ENCODE data around the gene PHF14. TPM values are rescaled to one million over a fixed set of nuclear protein-coding genes. Genes with fewer than 3 reads are reported as not detected.

Gene PHF14
- total RNA-seq, 2 experiments from 2014 or later: 30.1 to 34.2 TPM

DNA sequence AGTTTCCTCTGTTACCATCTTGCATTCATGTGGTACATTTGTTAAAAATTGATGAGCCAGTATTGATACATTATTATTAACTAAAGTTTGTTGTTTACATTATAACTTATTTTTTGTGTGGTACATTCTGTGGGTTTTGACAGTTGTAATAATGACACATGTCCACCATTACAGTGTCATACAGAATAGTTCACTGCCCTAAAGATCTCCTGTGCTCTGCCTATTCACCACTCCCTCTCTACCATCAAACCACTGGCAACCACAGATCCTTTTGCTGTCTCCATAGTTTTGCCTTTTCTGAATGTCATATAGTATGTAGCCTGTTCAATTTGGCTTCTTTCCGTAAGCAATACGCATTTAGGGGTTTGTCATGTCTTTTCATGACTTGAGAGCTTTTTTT is 156.9 kb downstream of the PHF14 start:
- Mint-ChIP-seq H3K27me3 (no peaks in the 10 kb centered on the region), H3K4me1 (peaks cover 29% of the 10 kb centered on the region), H3K36me3 (ENCODE audit: low read depth) (peaks cover 16% of the 10 kb centered on the region), H3K9me3 (peaks cover 2% of the 10 kb centered on the region), H3K27ac (no peak overlapping the region), H3K4me3 (no peak overlapping the region)
- ChIA-PET CTCF (no interaction called here), POLR2A (no interaction called here)
- DNase-seq: no peak

DNA sequence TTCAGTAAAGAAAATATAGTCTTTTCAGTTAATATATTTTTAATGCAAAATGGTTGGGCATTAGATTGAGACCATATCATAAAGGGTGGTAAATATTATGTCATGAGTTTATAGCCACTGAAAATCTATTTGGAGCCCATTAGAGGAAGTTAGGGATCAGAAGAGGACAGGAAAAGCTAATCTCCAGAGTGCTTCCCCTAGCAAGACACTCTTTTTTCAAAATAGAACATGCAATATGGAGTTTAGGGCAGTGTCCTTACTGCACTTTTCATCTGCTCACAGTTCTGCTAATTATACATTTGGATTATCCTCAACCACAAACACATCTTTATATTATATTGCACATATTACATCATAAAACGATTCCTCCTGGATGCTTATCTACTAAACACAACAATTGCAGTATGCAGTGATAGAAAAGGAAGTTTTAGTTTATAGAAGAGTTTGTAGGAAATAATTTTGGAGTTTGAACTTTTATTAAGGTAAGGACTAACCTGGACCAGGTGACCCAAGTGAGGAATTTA is 159.8 kb downstream of the PHF14 start:
- POLR2A ChIA-PET: no interaction called here
- Mint-ChIP-seq H3K4me3 (no peak overlapping the region), H3K9me3 (peaks cover 2% of the 10 kb centered on the region), H3K36me3 (ENCODE audit: low read depth) (peaks cover 15% of the 10 kb centered on the region), H3K27me3 (no peaks in the 10 kb centered on the region), H3K27ac (no peak overlapping the region), H3K4me1 (peaks cover 9% of the 10 kb centered on the region)
- DNase-seq: no peak
- CTCF ChIA-PET: no interaction called here

DNA sequence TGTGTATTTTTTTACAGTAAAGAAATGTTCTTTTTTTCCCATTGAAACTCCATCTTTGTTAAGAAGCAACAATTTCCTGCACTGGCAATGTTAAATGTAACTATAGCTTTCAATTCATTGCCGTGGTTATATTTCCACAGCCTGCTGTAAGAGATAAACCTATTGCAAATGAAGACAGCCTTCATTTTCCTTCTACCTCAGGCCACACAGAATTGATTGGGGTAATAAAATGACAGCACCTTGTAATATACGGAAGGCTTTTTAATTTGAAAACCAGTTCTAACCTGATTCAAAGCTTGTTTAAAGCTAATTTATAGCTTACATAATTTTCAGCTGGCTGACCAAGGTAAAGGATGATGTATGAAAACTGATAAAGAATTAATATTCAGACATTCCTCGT is 161.9 kb downstream of the PHF14 start:
- peaks cover 2% of the 10 kb centered on the region for H3K9me3 Mint-ChIP-seq
- ChIA-PET POLR2A (no interaction called here), CTCF (no interaction called here)
- no peak for DNase-seq
- no peak overlapping the region for H3K27ac Mint-ChIP-seq
- no peaks in the 10 kb centered on the region for H3K27me3 Mint-ChIP-seq
- peaks cover 4% of the 10 kb centered on the region for H3K4me1 Mint-ChIP-seq
- H3K4me3 Mint-ChIP-seq: no peak overlapping the region
- H3K36me3 Mint-ChIP-seq (ENCODE audit: low read depth): peaks cover 12% of the 10 kb centered on the region

DNA sequence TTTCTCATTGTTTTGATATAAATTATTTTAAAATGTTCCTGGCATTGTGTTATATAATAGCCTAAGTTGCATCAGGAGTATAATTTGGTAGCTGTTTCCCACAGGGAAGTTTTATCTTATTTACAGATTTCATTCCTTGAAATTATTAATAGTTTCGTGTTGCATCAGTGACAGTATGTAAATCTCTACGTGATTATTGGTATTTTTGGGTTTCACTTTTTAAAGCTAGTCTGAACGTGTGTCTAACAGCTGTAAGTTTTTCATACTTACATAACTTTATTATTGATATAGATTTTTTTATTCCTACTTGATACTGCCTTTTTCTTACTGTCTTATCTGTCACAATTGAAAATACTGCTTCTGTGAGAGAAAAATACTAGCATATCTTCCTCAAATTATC is 167.9 kb downstream of the PHF14 start:
- no peak overlapping the region for H3K4me3 Mint-ChIP-seq
- no peaks in the 10 kb centered on the region for H3K4me1 Mint-ChIP-seq
- no peak overlapping the region for H3K27ac Mint-ChIP-seq
- peaks cover 3% of the 10 kb centered on the region for H3K36me3 Mint-ChIP-seq (ENCODE audit: low read depth)
- no peaks in the 10 kb centered on the region for H3K9me3 Mint-ChIP-seq
- no peaks in the 10 kb centered on the region for H3K27me3 Mint-ChIP-seq
- ChIA-PET POLR2A (no interaction called here), CTCF (no interaction called here)
- no peak for DNase-seq

DNA sequence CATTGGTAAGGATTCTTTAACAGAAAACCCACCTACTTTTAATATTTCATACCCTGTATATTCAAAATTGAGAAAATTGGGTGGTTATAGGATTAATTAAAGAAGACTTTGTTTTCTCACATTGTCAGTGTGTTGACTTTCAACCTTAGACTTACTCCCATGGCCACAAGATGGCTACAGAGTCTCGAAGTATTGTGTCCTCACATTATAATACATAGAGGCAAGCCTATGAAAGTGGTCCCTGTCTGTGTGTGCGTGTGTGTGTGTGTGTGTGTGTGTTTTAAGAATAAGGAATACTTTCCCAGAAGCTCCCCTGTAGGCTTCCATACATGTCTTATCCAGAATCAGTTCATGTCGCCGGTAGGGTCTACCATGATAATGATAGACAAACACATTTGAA is 180.0 kb downstream of the PHF14 start:
- no peak for DNase-seq
- Mint-ChIP-seq H3K27ac (no peak overlapping the region), H3K4me3 (no peak overlapping the region), H3K4me1 (no peaks in the 10 kb centered on the region), H3K9me3 (no peaks in the 10 kb centered on the region), H3K36me3 (ENCODE audit: low read depth) (peaks cover 2% of the 10 kb centered on the region), H3K27me3 (no peaks in the 10 kb centered on the region)
- CTCF ChIA-PET: no interaction called here
- POLR2A ChIA-PET: no interaction called here

DNA sequence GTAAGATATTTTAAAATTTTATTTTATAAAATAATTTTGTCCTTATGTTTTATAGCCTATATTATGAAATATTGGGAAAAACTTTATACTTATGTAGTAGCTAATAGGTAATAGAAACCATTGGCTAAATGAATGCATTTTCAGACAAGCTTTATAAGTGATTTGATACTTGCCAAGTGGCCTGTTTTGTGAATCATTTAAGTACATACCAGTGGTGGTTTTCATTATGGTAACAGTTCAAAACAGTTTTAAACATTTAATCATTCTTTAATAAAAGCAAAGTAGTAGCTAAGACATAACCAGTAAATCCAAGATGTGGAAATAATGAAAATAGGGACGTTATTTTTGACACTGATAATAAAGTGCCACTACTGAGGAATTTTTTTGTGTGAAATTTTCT is 182.2 kb downstream of the PHF14 start:
- Mint-ChIP-seq H3K4me3 (no peak overlapping the region), H3K27ac (no peak overlapping the region), H3K4me1 (no peaks in the 10 kb centered on the region), H3K27me3 (no peaks in the 10 kb centered on the region), H3K9me3 (no peaks in the 10 kb centered on the region), H3K36me3 (ENCODE audit: low read depth) (peaks cover 2% of the 10 kb centered on the region)
- DNase-seq: no peak
- ChIA-PET POLR2A (no interaction called here), CTCF (no interaction called here)

DNA sequence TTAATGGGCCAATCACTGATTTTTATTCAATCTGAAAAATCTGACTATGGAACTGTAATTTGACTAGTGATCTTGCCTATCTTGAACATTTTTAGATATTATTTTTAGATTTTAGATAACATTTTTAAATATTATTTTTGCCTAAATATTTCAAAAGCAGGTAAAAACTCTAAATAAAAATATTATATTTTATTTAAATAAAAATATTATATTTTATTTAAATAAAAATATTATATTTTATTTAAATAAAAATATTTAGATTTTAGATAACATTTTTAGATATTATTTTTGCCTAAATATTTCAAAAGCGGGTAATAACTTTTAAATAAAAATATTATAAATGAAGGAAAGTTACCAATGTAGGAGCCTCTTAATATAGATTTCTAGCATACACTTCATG is 187.8 kb downstream of the PHF14 start:
- POLR2A ChIA-PET: no interaction called here
- no peak for DNase-seq
- H3K36me3 Mint-ChIP-seq (ENCODE audit: low read depth): peaks cover 2% of the 10 kb centered on the region
- H3K4me3 Mint-ChIP-seq: no peak overlapping the region
- no peaks in the 10 kb centered on the region for H3K4me1 Mint-ChIP-seq
- no peak overlapping the region for H3K27ac Mint-ChIP-seq
- H3K9me3 Mint-ChIP-seq: no peaks in the 10 kb centered on the region
- CTCF ChIA-PET: no interaction called here
- H3K27me3 Mint-ChIP-seq: no peaks in the 10 kb centered on the region

DNA sequence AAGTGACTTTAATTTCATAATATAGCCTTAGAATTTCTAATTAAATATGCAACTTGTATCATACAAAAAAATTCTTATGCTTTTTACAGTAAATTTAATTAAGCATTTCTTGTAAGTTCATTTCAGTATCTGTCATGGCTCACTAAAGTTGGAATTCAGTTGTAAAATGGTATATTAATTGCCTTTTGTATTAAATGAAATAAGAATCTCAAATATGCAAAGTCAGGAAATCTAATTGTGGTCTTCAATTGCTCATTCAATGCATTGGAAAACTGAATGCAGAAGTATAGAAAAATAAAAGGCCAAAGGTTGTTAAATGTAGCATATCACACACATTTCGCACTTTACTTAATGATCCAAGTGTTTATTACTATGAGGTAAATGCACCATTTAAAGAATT is 189.5 kb downstream of the PHF14 start:
- Mint-ChIP-seq H3K36me3 (ENCODE audit: low read depth) (no peaks in the 10 kb centered on the region), H3K4me1 (no peaks in the 10 kb centered on the region), H3K27me3 (no peaks in the 10 kb centered on the region), H3K27ac (no peak overlapping the region), H3K4me3 (no peak overlapping the region), H3K9me3 (no peaks in the 10 kb centered on the region)
- no peak for DNase-seq
- POLR2A ChIA-PET: no interaction called here
- CTCF ChIA-PET: no interaction called here

DNA sequence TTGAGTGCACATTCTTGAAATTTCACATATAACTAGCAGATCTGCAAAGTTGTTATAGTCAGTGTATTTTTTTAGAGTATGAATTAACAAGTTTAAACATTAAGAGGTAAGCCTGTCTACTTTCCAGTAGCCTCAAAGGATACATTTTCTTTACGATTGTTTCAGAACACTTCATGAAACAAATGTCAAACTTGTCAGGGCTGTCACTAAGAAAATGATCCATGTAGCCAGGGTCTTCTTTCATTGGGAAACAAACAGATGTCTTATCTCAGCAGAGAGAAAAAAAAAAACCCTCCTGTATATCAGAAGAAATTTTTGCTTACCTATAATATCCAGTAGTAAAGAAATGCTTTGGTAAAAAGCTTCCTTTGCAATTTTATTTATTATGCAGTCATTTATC is 192.4 kb downstream of the PHF14 start:
- Mint-ChIP-seq H3K27me3 (no peaks in the 10 kb centered on the region), H3K36me3 (ENCODE audit: low read depth) (no peaks in the 10 kb centered on the region), H3K4me3 (no peak overlapping the region), H3K27ac (no peak overlapping the region), H3K4me1 (no peaks in the 10 kb centered on the region), H3K9me3 (no peaks in the 10 kb centered on the region)
- no peak for DNase-seq
- ChIA-PET POLR2A (no interaction called here), CTCF (no interaction called here)

DNA sequence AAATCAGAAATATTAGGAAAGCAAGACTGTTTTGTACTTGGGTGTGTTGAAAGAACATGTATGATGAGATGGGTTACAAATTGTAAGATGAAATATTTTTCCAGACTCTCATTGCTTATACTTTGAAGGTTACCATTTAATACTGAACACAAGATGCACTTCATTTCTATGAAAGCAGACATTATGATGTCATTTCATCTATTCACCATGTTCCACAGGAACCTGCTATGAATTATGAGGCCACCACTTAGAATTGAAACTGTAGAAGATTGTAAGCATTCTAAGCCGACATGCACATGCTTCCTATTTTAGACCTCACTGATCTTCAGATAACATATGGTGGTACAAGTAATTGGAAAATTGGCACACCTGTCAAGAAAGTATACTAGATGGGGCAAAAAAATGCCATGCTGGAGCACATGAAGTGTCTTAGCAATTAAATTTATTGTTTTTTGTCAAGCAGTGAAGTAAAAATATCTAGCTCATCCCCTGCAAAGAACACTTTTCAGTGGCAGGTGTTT is 195.0 kb downstream of the PHF14 start:
- no peaks in the 10 kb centered on the region for H3K4me1 Mint-ChIP-seq
- H3K4me3 Mint-ChIP-seq: no peak overlapping the region
- no peaks in the 10 kb centered on the region for H3K36me3 Mint-ChIP-seq (ENCODE audit: low read depth)
- CTCF ChIA-PET: no interaction called here
- H3K27me3 Mint-ChIP-seq: no peaks in the 10 kb centered on the region
- POLR2A ChIA-PET: no interaction called here
- no peak overlapping the region for H3K27ac Mint-ChIP-seq
- DNase-seq: no peak
- H3K9me3 Mint-ChIP-seq: no peaks in the 10 kb centered on the region

DNA sequence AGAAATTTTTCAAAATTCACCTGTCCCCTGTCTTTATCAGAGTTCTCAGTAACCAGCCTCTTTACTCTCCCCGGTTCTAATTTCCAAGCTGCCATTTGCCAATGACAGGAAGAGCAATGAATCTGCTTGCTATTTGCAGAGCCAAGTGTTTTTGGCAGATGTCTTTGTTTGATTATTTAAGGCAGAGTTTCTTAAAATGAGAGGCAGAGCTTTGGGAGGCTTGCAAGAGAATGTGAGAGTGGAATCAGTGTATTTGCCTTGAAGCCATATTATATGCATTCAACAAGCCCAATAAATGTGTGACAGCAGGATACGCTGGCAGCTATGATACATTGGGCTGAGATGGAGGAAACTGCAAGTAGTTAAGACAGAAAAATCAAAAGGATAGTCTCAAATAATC is 196.5 kb downstream of the PHF14 start:
- ChIA-PET POLR2A (no interaction called here), CTCF (no interaction called here)
- Mint-ChIP-seq H3K36me3 (ENCODE audit: low read depth) (no peaks in the 10 kb centered on the region), H3K27me3 (no peaks in the 10 kb centered on the region), H3K4me1 (no peaks in the 10 kb centered on the region), H3K4me3 (no peak overlapping the region), H3K9me3 (no peaks in the 10 kb centered on the region), H3K27ac (no peak overlapping the region)
- no peak for DNase-seq

DNA sequence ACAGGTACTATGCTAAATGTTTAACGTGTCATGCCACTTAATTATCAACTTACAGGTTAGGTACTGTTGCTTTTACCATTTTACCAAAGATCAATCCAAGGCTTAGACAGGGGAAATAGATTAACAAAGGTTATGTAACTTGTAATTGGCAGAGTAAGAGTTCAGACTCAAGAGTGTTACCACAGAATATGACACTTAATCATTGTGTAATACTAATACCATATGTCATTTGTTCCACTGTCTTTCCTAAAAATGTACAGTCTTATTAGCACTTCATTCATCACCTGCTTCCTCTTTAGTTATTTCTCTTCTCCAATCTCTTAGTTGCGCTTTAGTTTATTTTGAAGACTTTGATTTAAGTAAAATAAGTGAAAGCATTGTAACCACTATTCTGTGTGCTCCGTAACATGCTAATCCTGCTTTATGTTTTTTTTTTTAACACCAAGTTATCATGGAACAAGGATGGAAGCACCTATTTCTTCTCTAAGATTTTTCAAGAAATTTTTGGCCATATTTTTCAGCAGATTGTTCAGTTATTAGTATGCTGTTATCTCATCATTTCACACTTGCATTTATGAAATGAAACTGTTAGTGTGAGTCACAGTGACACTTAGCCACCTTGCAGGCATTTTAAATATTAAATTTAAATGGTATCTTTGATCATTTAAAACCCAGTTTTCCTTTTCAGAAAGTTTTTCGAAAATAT is 197.3 kb downstream of the PHF14 start:
- ChIA-PET CTCF (no interaction called here), POLR2A (no interaction called here)
- no peaks in the 10 kb centered on the region for H3K9me3 Mint-ChIP-seq

DNA sequence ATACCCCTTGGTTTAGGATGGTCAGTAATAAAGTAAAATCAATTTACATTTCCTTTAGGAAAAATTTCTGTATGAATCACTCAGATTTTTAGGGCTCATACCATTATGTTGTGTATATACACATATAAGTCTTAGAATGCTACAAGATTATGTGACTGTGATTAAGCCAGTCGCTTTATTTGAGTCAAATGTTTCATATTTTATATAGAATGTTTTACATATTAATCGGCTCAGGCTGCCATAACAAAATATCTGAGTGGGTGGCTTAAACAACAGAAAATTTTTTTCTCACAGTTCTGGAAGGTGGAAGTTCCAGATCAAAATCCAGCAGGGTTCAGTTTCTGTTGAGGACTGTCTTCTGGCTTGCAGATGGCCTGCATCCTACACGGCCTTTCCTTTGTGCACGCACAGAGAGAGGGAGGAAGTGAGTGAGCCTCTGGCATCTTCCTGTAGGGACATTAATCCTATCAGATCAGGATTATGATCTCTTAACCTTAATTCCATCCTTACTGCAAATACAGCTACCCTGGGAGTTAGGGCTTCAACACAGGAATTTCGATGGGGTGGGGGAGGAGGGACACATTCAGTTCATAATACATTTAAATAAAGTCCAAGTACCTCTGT is 198.0 kb downstream of the PHF14 start:
- Mint-ChIP-seq H3K4me3 (no peak overlapping the region), H3K36me3 (ENCODE audit: low read depth) (no peaks in the 10 kb centered on the region), H3K9me3 (no peaks in the 10 kb centered on the region), H3K27ac (no peak overlapping the region), H3K27me3 (no peaks in the 10 kb centered on the region), H3K4me1 (no peaks in the 10 kb centered on the region)
- CTCF ChIA-PET: interaction anchor here (0.7 kb wide), 1 partner anchor 378 kb away, joined by 4 read pairs; no protein-coding TSS in a partner anchor
- POLR2A ChIA-PET: no interaction called here
- DNase-seq: no peak

More for the DNA sequence above, 197.3 kb downstream of the PHF14 start:
- no peaks in the 10 kb centered on the region for H3K27me3 Mint-ChIP-seq
- H3K36me3 Mint-ChIP-seq (ENCODE audit: low read depth): no peaks in the 10 kb centered on the region
- H3K4me3 Mint-ChIP-seq: no peak overlapping the region
- H3K27ac Mint-ChIP-seq: no peak overlapping the region
- H3K4me1 Mint-ChIP-seq: no peaks in the 10 kb centered on the region
- DNase-seq: no peak

DNA sequence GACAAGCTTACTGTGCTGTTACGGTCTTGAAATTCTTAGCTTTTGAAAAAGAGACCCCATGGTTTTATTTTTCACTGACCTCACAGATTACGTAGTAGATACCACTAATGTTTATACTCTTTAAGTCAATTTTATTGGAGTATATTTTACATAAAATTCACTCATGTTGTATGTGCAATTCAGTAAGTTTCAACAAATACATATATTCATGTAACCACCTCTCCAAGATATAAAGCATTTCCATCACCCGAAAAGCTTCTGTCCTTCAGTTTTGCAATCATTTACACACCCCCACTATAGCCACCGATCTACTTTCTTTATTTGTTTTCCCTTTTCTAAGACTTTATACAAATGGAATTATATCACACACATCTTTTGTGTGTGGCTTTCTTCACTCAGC is 199.2 kb downstream of the PHF14 start:
- no peak for DNase-seq
- no peaks in the 10 kb centered on the region for H3K36me3 Mint-ChIP-seq (ENCODE audit: low read depth)
- ChIA-PET POLR2A (no interaction called here), CTCF (no interaction called here)
- no peaks in the 10 kb centered on the region for H3K27me3 Mint-ChIP-seq
- no peak overlapping the region for H3K27ac Mint-ChIP-seq
- H3K4me1 Mint-ChIP-seq: no peaks in the 10 kb centered on the region
- H3K4me3 Mint-ChIP-seq: no peak overlapping the region
- no peaks in the 10 kb centered on the region for H3K9me3 Mint-ChIP-seq

Data from activated CD4-positive, alpha-beta T cell treated with anti-CD3 and anti-CD28 coated beads, Interleukin-2, amount 10 ng/mL, durations not matched to agents 7 days and 5 days (primary cell).